B cell (primary cell): ENCODE measurements around the gene RHNO1.

Source experiments
- CTCF ChIP-seq: fragments of 200-600 bp; IDR thresholded peaks from one replicate; pipeline ENCODE4 v1.8.0; 2022; ENCODE audit warnings: antibody characterized with exemption, mild to moderate bottlenecking
- EZH2 ChIP-seq: IDR thresholded peaks from 2 replicates; pipeline ENCODE4 v1.6.1; 2012; ENCODE audit warnings: borderline replicate concordance, low read depth, mild to moderate bottlenecking, moderate library complexity, low read length; ENCODE audit not compliant: insufficient read depth, poor library complexity, severe bottlenecking

GRCh38 chr12:2937500-2937899, 60.5 kb downstream of the RHNO1 start:
- TF ChIP-seq CTCF = no peak
- no peak for TF ChIP-seq EZH2
